Lower lobe of right lung (tissue), 2 donors: ENCODE results near the gene ROCK1. TPM values are rescaled to one million over a fixed set of nuclear protein-coding genes. Genes with fewer than 3 reads are reported as not detected.

ENCODE experiments used
- ATAC-seq, 2 donors: fragments of 200-7000 bp; cut with Tn5 transposase; one replicate each; pipeline ENCODE4 v1.9.1; 2020 to 2022; ENCODE audit warnings: mild to moderate bottlenecking in 2 of 2, moderate library complexity in 2 of 2
- DNase-seq: peaks from one replicate; pipeline ENCODE4 v3.0.0-alpha.2; 2020
- H3K27ac ChIP-seq: fragments of 200-600 bp; one replicate; pipeline ENCODE4 v1.8.0; 2022
- H3K27me3 ChIP-seq: fragments of 200-600 bp; one replicate; pipeline ENCODE4 v1.8.0; 2022; ENCODE audit warnings: low read depth
- H3K36me3 ChIP-seq: fragments of 200-600 bp; one replicate; pipeline ENCODE4 v1.8.0; 2022; ENCODE audit warnings: mild to moderate bottlenecking
- H3K4me1 ChIP-seq: fragments of 200-600 bp; one replicate; pipeline ENCODE4 v1.8.0; 2022
- H3K4me3 ChIP-seq: fragments of 200-600 bp; one replicate; pipeline ENCODE4 v1.8.0; 2022; ENCODE audit warnings: mild to moderate bottlenecking
- H3K9me3 ChIP-seq: fragments of 200-600 bp; one replicate; pipeline ENCODE4 v1.8.0; 2022
- CTCF ChIP-seq: fragments of 200-600 bp; IDR thresholded peaks from one replicate; pipeline ENCODE4 v1.8.0; 2022; ENCODE audit warnings: antibody characterized with exemption, mild to moderate bottlenecking
- intact Hi-C: fragments of 100-400 bp; cut with DNase I; formaldehyde crosslinking; loops from one replicate; pipeline ENCODE4 v1.11.0; 2022
- total RNA-seq: library from RNA; stranded (reverse); fragmentation: NEBNext Ultra II Directional; extraction: Animal tissue kit (Norgen Biotek cat#: 25700); gene quantifications from one replicate; pipeline ENCODE4 v1.2.1, GENCODE V29; 2021
- donor health status: DM: no; HTN: yes; CAD: no; lungs with severe emphysema.

The ROCK1 gene
- total RNA-seq, 1 donor from 2014 or later = 67.0 TPM

- Histone ChIP-seq H3K4me1 (no peaks in the 10 kb centered on the region), H3K4me3 (no peak overlapping the region), H3K27ac (no peak overlapping the region), H3K36me3 (peaks cover 68% of the 10 kb centered on the region), H3K27me3 (no peaks in the 10 kb centered on the region), H3K9me3 (no peaks in the 10 kb centered on the region)
- intact Hi-C loops = no loop called here
- DNase-seq (no peak), ATAC-seq (no peak)
- TF ChIP-seq CTCF = no peak
These were observed 99.3 kb downstream of the ROCK1 start for GRCh38 chr18:21012308-21012707.

GRCh38 chr18:21004726-21005125, 106.9 kb downstream of the ROCK1 start:
- ATAC-seq (peak; percentile 84 to 92), DNase-seq (no peak)
- intact Hi-C loops = no loop called here
- no peak for TF ChIP-seq CTCF
- Histone ChIP-seq H3K36me3 (peaks cover 63% of the 10 kb centered on the region), H3K4me1 (peaks cover 19% of the 10 kb centered on the region), H3K9me3 (no peaks in the 10 kb centered on the region), H3K27me3 (no peaks in the 10 kb centered on the region), H3K4me3 (no peak overlapping the region), H3K27ac (peak overlapping the region; percentile 42)

- ATAC-seq (no peak), DNase-seq (no peak)
- H3K27ac ChIP-seq = no peak overlapping the region
- intact Hi-C loops = no loop called here
- H3K36me3 ChIP-seq = peaks cover 48% of the 10 kb centered on the region
- peaks cover 19% of the 10 kb centered on the region for H3K4me1 ChIP-seq
- no peak for TF ChIP-seq CTCF
- H3K27me3 ChIP-seq = no peaks in the 10 kb centered on the region
- H3K4me3 ChIP-seq = no peak overlapping the region
- no peaks in the 10 kb centered on the region for H3K9me3 ChIP-seq
These were observed 110.9 kb downstream of the ROCK1 start for GRCh38 chr18:21000667-21001066.

- Histone ChIP-seq H3K36me3 (peaks cover 56% of the 10 kb centered on the region), H3K9me3 (no peaks in the 10 kb centered on the region), H3K27me3 (no peaks in the 10 kb centered on the region), H3K27ac (no peak overlapping the region), H3K4me1 (no peaks in the 10 kb centered on the region), H3K4me3 (no peak overlapping the region)
- intact Hi-C loops = no loop called here
- DNase-seq (no peak), ATAC-seq (no peak)
- TF ChIP-seq CTCF = no peak
These were observed 114.2 kb downstream of the ROCK1 start for GRCh38 chr18:20997371-20997770.

- TF ChIP-seq CTCF = no peak
- intact Hi-C loops = no loop called here
- no peaks in the 10 kb centered on the region for H3K27me3 ChIP-seq
- no peak overlapping the region for H3K27ac ChIP-seq
- no peaks in the 10 kb centered on the region for H3K9me3 ChIP-seq
- DNase-seq (no peak), ATAC-seq (no peak)
- no peaks in the 10 kb centered on the region for H3K4me1 ChIP-seq
- peaks cover 66% of the 10 kb centered on the region for H3K36me3 ChIP-seq
- no peak overlapping the region for H3K4me3 ChIP-seq
These were observed 115.2 kb downstream of the ROCK1 start for GRCh38 chr18:20996418-20996817.

GRCh38 chr18:20988726-20989125, 122.9 kb downstream of the ROCK1 start:
- no peak for DNase-seq
- TF ChIP-seq CTCF = no peak
- ATAC-seq = no peak
- Histone ChIP-seq H3K9me3 (no peaks in the 10 kb centered on the region), H3K4me3 (no peak overlapping the region), H3K36me3 (peaks cover 97% of the 10 kb centered on the region), H3K27me3 (no peaks in the 10 kb centered on the region), H3K27ac (no peak overlapping the region), H3K4me1 (no peaks in the 10 kb centered on the region)
- intact Hi-C loops = no loop called here
